ENCODE measurements around the gene GABRG3. TPM values are rescaled to one million over a fixed set of nuclear protein-coding genes. Genes with fewer than 3 reads are reported as not detected.

The GABRG3 gene
- polyA plus RNA-seq, 1 donor (not counting 4 experiments of a cell fraction or from before 2014, with no cell fraction given): not detected

DNA sequence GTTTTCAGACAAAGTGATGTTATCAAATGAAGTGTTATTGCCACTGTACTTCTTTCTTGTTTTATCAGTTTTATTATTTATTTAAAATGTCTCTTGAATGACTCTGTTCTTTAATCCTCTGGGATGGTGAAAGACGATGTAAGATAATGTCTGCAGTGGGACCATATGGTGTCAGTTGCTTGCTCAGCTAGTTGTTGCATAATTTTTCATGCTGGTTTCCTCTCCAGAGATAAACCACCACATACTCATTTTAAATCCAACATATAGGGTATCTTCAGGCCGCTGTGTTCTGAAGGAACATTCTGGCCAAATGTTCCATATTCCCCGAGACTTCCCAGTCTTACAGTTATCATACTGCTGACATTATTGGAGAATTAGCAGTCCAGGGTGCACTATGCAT lies 75.9 kb downstream of the GABRG3 start:
- no peak overlapping the region for H2AFZ ChIP-seq (ENCODE audit: control insufficient read depth, low read length)
- no peak for FAIRE-seq
- TF ChIP-seq EZH2 (IDR thresholded peaks at IDR 0.05; ENCODE audit: low read length): no peak
- peaks cover 7% of the 10 kb centered on the region for H3K9me3 ChIP-seq (ENCODE audit: control insufficient read depth, low read depth, low read length)
- H3K27ac ChIP-seq (ENCODE audit: control insufficient read depth, insufficient read depth, low read length): no peak overlapping the region
- H3K9ac ChIP-seq (ENCODE audit: control insufficient read depth, extremely low read depth, insufficient read depth, low read length): no peak overlapping the region
- dilution Hi-C loops (cut with MboI; ENCODE audit: extremely low pct_ligation_motif_present, low sequenced_read_pairs): no loop called here
- H3K27me3 ChIP-seq (ENCODE audit: control insufficient read depth, extremely low read depth, insufficient read depth, low read length): no peaks in the 10 kb centered on the region
- no peaks in the 10 kb centered on the region for H3K9me1 ChIP-seq (ENCODE audit: control insufficient read depth, extremely low read depth, insufficient read depth, low read length)
- H3K4me2 ChIP-seq (ENCODE audit: control insufficient read depth, extremely low read depth, insufficient read depth, low read depth, low read length): no peak overlapping the region
- H4K20me1 ChIP-seq (ENCODE audit: control insufficient read depth, extremely low read depth, insufficient read depth, low read length): no peaks in the 10 kb centered on the region
- no peak for DNase-seq (ENCODE audit: low read depth, low spot score)
- H3K36me3 ChIP-seq (ENCODE audit: control insufficient read depth in 2 of 2, extremely low read depth in 1 of 2, insufficient read depth in 2 of 2, low read length in 2 of 2): no peaks in the 10 kb centered on the region
- no peaks in the 10 kb centered on the region for H3K4me1 ChIP-seq (ENCODE audit: control insufficient read depth, extremely low read depth, insufficient read depth, low read length)
- no peaks in the 10 kb centered on the region for H3K79me2 ChIP-seq (ENCODE audit: control insufficient read depth, insufficient read depth, low read length)
- no peak overlapping the region for H3K4me3 ChIP-seq (ENCODE audit: control insufficient read depth in 2 of 3, extremely low read depth in 1 of 3, insufficient read depth in 2 of 3, low read depth in 1 of 3, low read length in 3 of 3)

- DNase-seq (ENCODE audit: low read depth, low spot score) (no peak), FAIRE-seq (no peak)
- Histone ChIP-seq H3K36me3 (ENCODE audit: control insufficient read depth in 2 of 2, extremely low read depth in 1 of 2, insufficient read depth in 2 of 2, low read length in 2 of 2) (no peaks in the 10 kb centered on the region), H3K27ac (ENCODE audit: control insufficient read depth, insufficient read depth, low read length) (no peak overlapping the region), H3K9me3 (ENCODE audit: control insufficient read depth, low read depth, low read length) (peaks cover 2% of the 10 kb centered on the region), H2AFZ (ENCODE audit: control insufficient read depth, low read length) (no peak overlapping the region), H3K4me1 (ENCODE audit: control insufficient read depth, extremely low read depth, insufficient read depth, low read length) (no peaks in the 10 kb centered on the region), H3K4me3 (ENCODE audit: control insufficient read depth in 2 of 3, extremely low read depth in 1 of 3, insufficient read depth in 2 of 3, low read depth in 1 of 3, low read length in 3 of 3) (no peak overlapping the region), H3K79me2 (ENCODE audit: control insufficient read depth, insufficient read depth, low read length) (no peaks in the 10 kb centered on the region), H3K27me3 (ENCODE audit: control insufficient read depth, extremely low read depth, insufficient read depth, low read length) (no peaks in the 10 kb centered on the region), H3K9me1 (ENCODE audit: control insufficient read depth, extremely low read depth, insufficient read depth, low read length) (no peaks in the 10 kb centered on the region), H4K20me1 (ENCODE audit: control insufficient read depth, extremely low read depth, insufficient read depth, low read length) (no peaks in the 10 kb centered on the region), H3K4me2 (ENCODE audit: control insufficient read depth, extremely low read depth, insufficient read depth, low read depth, low read length) (no peak overlapping the region), H3K9ac (ENCODE audit: control insufficient read depth, extremely low read depth, insufficient read depth, low read length) (no peak overlapping the region)
- TF ChIP-seq CTCF (optimal IDR thresholded peaks at IDR 0.05 in 1 of 3, IDR thresholded peaks at IDR 0.05 in 1 of 3, conservative IDR thresholded peaks at IDR 0.05 in 1 of 3; ENCODE audit: extremely low read depth in 1 of 3, insufficient read depth in 2 of 3, low read length in 3 of 3) (no peak), EZH2 (IDR thresholded peaks at IDR 0.05; ENCODE audit: low read length) (no peak)
- dilution Hi-C loops (cut with MboI; ENCODE audit: extremely low pct_ligation_motif_present, low sequenced_read_pairs): no loop called here
Measured at GRCh38 chr15:27050163-27050562, 79.2 kb downstream of the GABRG3 start.

GRCh38 chr15:27054426-27054825 lies 83.4 kb downstream of the GABRG3 start:
- dilution Hi-C loops (cut with MboI; ENCODE audit: extremely low pct_ligation_motif_present, low sequenced_read_pairs): no loop called here
- Histone ChIP-seq H3K9me1 (ENCODE audit: control insufficient read depth, extremely low read depth, insufficient read depth, low read length) (no peaks in the 10 kb centered on the region), H3K9me3 (ENCODE audit: control insufficient read depth, low read depth, low read length) (peaks cover 3% of the 10 kb centered on the region), H3K27me3 (ENCODE audit: control insufficient read depth, extremely low read depth, insufficient read depth, low read length) (no peaks in the 10 kb centered on the region), H3K27ac (ENCODE audit: control insufficient read depth, insufficient read depth, low read length) (no peak overlapping the region), H3K36me3 (ENCODE audit: control insufficient read depth in 2 of 2, extremely low read depth in 1 of 2, insufficient read depth in 2 of 2, low read length in 2 of 2) (no peaks in the 10 kb centered on the region), H3K79me2 (ENCODE audit: control insufficient read depth, insufficient read depth, low read length) (no peaks in the 10 kb centered on the region), H3K4me2 (ENCODE audit: control insufficient read depth, extremely low read depth, insufficient read depth, low read depth, low read length) (no peak overlapping the region), H2AFZ (ENCODE audit: control insufficient read depth, low read length) (no peak overlapping the region), H3K4me1 (ENCODE audit: control insufficient read depth, extremely low read depth, insufficient read depth, low read length) (no peaks in the 10 kb centered on the region), H3K4me3 (ENCODE audit: control insufficient read depth in 2 of 3, extremely low read depth in 1 of 3, insufficient read depth in 2 of 3, low read depth in 1 of 3, low read length in 3 of 3) (no peak overlapping the region), H3K9ac (ENCODE audit: control insufficient read depth, extremely low read depth, insufficient read depth, low read length) (no peak overlapping the region), H4K20me1 (ENCODE audit: control insufficient read depth, extremely low read depth, insufficient read depth, low read length) (no peaks in the 10 kb centered on the region)
- FAIRE-seq: no peak
- TF ChIP-seq CTCF (optimal IDR thresholded peaks at IDR 0.05 in 1 of 3, IDR thresholded peaks at IDR 0.05 in 1 of 3, conservative IDR thresholded peaks at IDR 0.05 in 1 of 3; ENCODE audit: extremely low read depth in 1 of 3, insufficient read depth in 2 of 3, low read length in 3 of 3): no peak
- TF ChIP-seq EZH2 (IDR thresholded peaks at IDR 0.05; ENCODE audit: low read length): no peak
- DNase-seq (ENCODE audit: low read depth, low spot score): no peak
